Measurements from ENCODE around the gene SERPINA9.

The SERPINA9 gene, protein sequence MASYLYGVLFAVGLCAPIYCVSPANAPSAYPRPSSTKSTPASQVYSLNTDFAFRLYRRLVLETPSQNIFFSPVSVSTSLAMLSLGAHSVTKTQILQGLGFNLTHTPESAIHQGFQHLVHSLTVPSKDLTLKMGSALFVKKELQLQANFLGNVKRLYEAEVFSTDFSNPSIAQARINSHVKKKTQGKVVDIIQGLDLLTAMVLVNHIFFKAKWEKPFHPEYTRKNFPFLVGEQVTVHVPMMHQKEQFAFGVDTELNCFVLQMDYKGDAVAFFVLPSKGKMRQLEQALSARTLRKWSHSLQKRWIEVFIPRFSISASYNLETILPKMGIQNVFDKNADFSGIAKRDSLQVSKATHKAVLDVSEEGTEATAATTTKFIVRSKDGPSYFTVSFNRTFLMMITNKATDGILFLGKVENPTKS

GRCh38 chr14:94476023-94476422 is at the start of gene SERPINA9:
Gene SERPINA9 (minus strand): TSS chr14:94476197. CDS start chr14:94469840, 6,357 bp downstream.
- TF ChIP-seq, protein P1, sequence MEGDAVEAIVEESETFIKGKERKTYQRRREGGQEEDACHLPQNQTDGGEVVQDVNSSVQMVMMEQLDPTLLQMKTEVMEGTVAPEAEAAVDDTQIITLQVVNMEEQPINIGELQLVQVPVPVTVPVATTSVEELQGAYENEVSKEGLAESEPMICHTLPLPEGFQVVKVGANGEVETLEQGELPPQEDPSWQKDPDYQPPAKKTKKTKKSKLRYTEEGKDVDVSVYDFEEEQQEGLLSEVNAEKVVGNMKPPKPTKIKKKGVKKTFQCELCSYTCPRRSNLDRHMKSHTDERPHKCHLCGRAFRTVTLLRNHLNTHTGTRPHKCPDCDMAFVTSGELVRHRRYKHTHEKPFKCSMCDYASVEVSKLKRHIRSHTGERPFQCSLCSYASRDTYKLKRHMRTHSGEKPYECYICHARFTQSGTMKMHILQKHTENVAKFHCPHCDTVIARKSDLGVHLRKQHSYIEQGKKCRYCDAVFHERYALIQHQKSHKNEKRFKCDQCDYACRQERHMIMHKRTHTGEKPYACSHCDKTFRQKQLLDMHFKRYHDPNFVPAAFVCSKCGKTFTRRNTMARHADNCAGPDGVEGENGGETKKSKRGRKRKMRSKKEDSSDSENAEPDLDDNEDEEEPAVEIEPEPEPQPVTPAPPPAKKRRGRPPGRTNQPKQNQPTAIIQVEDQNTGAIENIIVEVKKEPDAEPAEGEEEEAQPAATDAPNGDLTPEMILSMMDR (IDR thresholded peaks at IDR 0.05; ENCODE audit: low read depth, low read length): no peak
- DNase-seq (ENCODE audit: extremely low read depth, low read depth): no peak

DNA sequence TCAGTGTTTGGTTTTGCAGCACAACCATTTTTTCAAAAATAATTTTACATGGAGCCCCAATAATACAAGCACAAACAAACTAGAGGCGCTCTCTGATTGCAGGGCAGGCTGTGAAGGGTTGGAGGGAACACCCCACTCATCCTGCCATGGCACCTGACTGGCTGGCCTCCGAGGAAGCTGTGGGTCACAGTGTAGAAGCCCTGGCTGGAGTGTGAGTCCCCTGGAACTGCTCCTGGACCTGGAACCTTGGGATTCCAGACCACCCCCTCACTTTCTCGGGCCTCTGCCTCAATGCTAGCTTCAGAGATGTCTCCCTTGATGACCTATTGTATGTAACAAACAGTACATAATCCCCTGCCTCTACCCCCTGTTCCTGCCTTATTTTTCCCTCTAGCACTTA is 48.1 kb upstream of the SERPINA9 start:
- no peak for DNase-seq (ENCODE audit: extremely low read depth, low read depth)
- TF ChIP-seq, protein P1 (IDR thresholded peaks at IDR 0.05; ENCODE audit: low read depth, low read length): no peak

- TF ChIP-seq, protein P1 (IDR thresholded peaks at IDR 0.05; ENCODE audit: low read depth, low read length): no peak
- DNase-seq (ENCODE audit: extremely low read depth, low read depth): no peak
Measured at GRCh38 chr14:94523265-94523664, 47.3 kb upstream of the SERPINA9 start.

DNA sequence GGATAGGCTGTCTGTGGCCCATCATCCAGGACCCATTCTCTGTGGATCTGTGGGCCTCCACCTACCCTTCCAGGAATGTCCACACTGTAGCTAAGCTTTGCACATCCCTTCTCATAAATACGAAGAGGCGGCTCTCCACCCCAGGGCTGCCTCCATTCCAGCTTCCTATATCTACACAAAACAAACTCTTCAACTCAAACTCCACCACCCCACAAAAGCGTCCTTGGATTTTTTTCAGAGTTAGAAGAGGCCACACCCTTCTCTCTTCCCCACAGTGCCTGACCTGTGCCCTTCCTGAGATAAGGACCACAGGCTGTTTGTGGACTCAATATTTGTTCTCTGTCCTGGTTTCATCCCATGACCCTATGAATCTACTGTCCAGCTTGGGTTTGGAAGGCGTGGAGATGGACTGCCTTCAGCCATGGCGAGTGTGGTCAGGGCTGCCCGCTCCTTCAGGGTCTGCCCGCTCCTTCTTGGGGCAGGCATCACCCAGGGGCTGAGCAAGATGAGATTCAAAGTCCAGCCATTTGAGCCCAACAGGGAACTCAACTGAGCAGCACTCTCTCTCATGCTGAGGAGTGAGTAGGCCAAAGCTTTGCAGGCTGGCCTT is 46.2 kb upstream of the SERPINA9 start:
- no peak for DNase-seq (ENCODE audit: extremely low read depth, low read depth)
- TF ChIP-seq, protein P1 (IDR thresholded peaks at IDR 0.05; ENCODE audit: low read depth, low read length): no peak

- TF ChIP-seq, protein P1 (IDR thresholded peaks at IDR 0.05; ENCODE audit: low read depth, low read length): no peak
Measured at GRCh38 chr14:94521375-94522114, 45.5 kb upstream of the SERPINA9 start.

DNA sequence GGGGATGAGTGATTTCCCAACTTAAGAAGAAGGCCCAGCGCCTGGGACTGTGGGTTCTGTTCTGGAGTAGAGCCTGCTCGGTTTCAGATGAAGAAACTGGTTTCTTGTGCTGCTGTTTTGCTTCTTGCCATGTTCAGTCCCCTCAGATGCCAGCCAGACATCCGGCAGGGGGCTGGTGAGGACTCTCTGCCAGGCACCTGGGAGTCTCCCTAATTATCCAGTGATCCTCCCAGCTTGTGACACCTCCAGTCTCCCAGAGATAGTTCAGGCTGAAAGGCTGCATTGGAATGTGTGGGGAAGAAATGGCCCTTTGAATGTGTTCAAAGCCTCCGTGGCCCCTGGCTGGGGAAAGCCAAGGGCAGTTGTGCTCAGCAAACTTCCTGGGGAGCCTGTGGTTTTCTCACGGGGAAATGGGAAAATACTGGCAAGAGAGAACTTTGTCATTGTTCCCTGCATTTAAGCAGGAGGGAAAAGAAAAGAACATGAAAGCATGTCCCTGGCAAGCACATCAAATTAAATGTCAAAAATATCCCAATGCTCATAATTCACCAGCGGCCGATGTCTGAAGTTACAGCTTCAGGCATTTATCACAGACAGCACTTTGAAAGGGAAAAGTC is 41.8 kb upstream of the SERPINA9 start:
- DNase-seq (ENCODE audit: extremely low read depth, low read depth): no peak
- TF ChIP-seq, protein P1 (IDR thresholded peaks at IDR 0.05; ENCODE audit: low read depth, low read length): no peak

More at GRCh38 chr14:94521375-94522114, 45.5 kb upstream of the SERPINA9 start:
- DNase-seq (ENCODE audit: extremely low read depth, low read depth): no peak
